A549 (cell line): ENCODE results near the gene ESYT2. TPM values are rescaled to one million over a fixed set of nuclear protein-coding genes. Genes with fewer than 3 reads are reported as not detected.

Source experiments
- ATAC-seq, 2 experiments: fragments of 200-7000 bp in 1 of 2; fragments of >200 bp in 1 of 2; cut with Nextera tagmentation in 1 of 2; cut with Tn5 transposase in 1 of 2; 3 replicates each; pipeline versions ENCODE4 v1.8.0 to v1.9.1; 2018 to 2020; ENCODE audit warnings: mild to moderate bottlenecking in 1 of 2, moderate library complexity in 1 of 2
- CTCF ChIA-PET: fragments of 300-600 bp; sonication (Branson Sonifier 250); formaldehyde crosslinking; extraction: SDS; loops from one replicate; lab custom pipeline; 2021; ENCODE audit warnings: antibody characterized with exemption, inconsistent platforms; lab: Yijun Ruan, JAX
- POLR2A ChIA-PET: fragments of 350-600 bp; formaldehyde crosslinking; extraction: SDS; loops from one replicate; lab custom pipeline; 2021; ENCODE audit warnings: antibody characterized with exemption, inconsistent platforms; lab: Yijun Ruan, JAX
- DNase-seq, 2 experiments: peaks; one replicate each; pipeline versions ENCODE4 v3.0.0 to v3.0.0-alpha.2; 2011 to 2016; ENCODE audit warnings: low read depth in 1 of 2, low spot score in 1 of 2
- FAIRE-seq: peaks from 2 replicates; lab custom pipeline; 2011; peaks lifted over from hg19 to GRCh38; lab: Jason Lieb, UNC
- H3K27ac ChIP-seq, 2 experiments: fragments of >200 bp; sonication (Bioruptor Twin); formaldehyde crosslinking; 3 replicates each; pipeline ENCODE4 v1.5.1; 2016 to 2017
- H3K4me1 ChIP-seq: fragments of >200 bp; sonication (Bioruptor Twin); formaldehyde crosslinking; 3 replicates; pipeline ENCODE4 v1.6.1; 2016
- H3K4me2 ChIP-seq: fragments of >200 bp; sonication (Bioruptor Twin); formaldehyde crosslinking; 3 replicates; pipeline ENCODE4 v1.6.1; 2016
- H3K4me3 ChIP-seq: fragments of >200 bp; sonication (Bioruptor Twin); formaldehyde crosslinking; 3 replicates; pipeline ENCODE4 v1.5.1; 2016
- H3K9me3 ChIP-seq: fragments of >200 bp; sonication (Bioruptor Twin); formaldehyde crosslinking; 3 replicates; pipeline ENCODE4 v1.6.1; 2016
- CBX2 ChIP-seq: fragments of 200-600 bp; sonication (generic); IDR thresholded peaks from 2 replicates; pipeline ENCODE4 v1.6.1; 2016; ENCODE audit warnings: low read depth, mild to moderate bottlenecking, borderline replicate concordance
- CHD2 ChIP-seq: fragments of 150-350 bp; IDR thresholded peaks from 2 replicates; pipeline ENCODE4 v1.6.1; 2014; ENCODE audit warnings: low read length; ENCODE audit not compliant: partially characterized antibody
- HDAC2 ChIP-seq: fragments of 200-600 bp; sonication (generic); IDR thresholded peaks from 2 replicates; pipeline ENCODE4 v1.6.1; 2016
- HOXA7 ChIP-seq: fragments of 250-450 bp; sonication (Bioruptor Pico); IDR thresholded peaks from 2 replicates; pipeline ENCODE4 v1.5.0; 2020; ENCODE audit warnings: mild to moderate bottlenecking, moderate library complexity
- HOXB5 ChIP-seq: fragments of 250-450 bp; sonication (Bioruptor Pico); IDR thresholded peaks from 2 replicates; pipeline ENCODE4 v1.5.0; 2020; ENCODE audit warnings: mild to moderate bottlenecking, moderate library complexity
- KDM1A ChIP-seq: fragments of 200-600 bp; sonication (generic); IDR thresholded peaks from 2 replicates; pipeline ENCODE4 v1.6.1; 2016; ENCODE audit warnings: low read depth, mild to moderate bottlenecking
- KDM5A ChIP-seq: fragments of 200-600 bp; sonication (generic); IDR thresholded peaks from 2 replicates; pipeline ENCODE4 v1.6.1; 2016; ENCODE audit warnings: antibody characterized with exemption, mild to moderate bottlenecking
- NPAS2 ChIP-seq: fragments of 250-450 bp; sonication (Bioruptor Pico); IDR thresholded peaks from 2 replicates; pipeline ENCODE4 v1.8.0; 2022; ENCODE audit warnings: mild to moderate bottlenecking, moderate library complexity, borderline replicate concordance
- PHF8 ChIP-seq: fragments of 200-600 bp; sonication (generic); IDR thresholded peaks from 2 replicates; pipeline ENCODE4 v1.6.1; 2016; ENCODE audit warnings: low read depth, mild to moderate bottlenecking, antibody characterized with exemption, moderate library complexity, borderline replicate concordance
- POLR2A ChIP-seq: IDR thresholded peaks from 2 replicates; pipeline ENCODE4 v1.6.1; 2012; ENCODE audit warnings: mild to moderate bottlenecking, low read length
- RCOR1 ChIP-seq: fragments of 150-350 bp; IDR thresholded peaks from 2 replicates; pipeline ENCODE4 v1.6.1; 2014; ENCODE audit warnings: antibody characterized with exemption, low read length, low read depth
- RFX5 ChIP-seq: fragments of 450-650 bp; IDR thresholded peaks from 2 replicates; pipeline ENCODE4 v1.7.1; 2014; ENCODE audit warnings: antibody characterized with exemption, mild to moderate bottlenecking, moderate library complexity
- TP53 ChIP-seq: fragments of 250-450 bp; sonication (Bioruptor Pico); IDR thresholded peaks from 2 replicates; pipeline ENCODE4 v1.5.0; 2021; ENCODE audit warnings: mild to moderate bottlenecking, moderate library complexity
- WGBS: methylation state at CpG from one replicate; pipeline ENCODE4 v1.1.6; 2017; ENCODE audit errors: missing lambda C conversion rate; 5-methylcytosine and 5-hydroxymethylcytosine counted together
- polyA plus RNA-seq, 4 experiments: library from polyadenylated mRNA; depleted of rRNA in 3 of 4; stranded (reverse); fragments of >200 nt; fragmentation: RNase III in 1 of 4; extraction: RNeasy Plus Mini Kit Qiagen cat#74134 plus additional on column Dnase treatment in 1 of 4; gene quantifications; 2 replicates in 3 of 4; 3 replicates in 1 of 4; pipeline ENCODE4 v1.2.3, GENCODE V29; 2011 to 2017
- TF ChIP-seq, protein P1 (sequence below): fragments of 150-350 bp; IDR thresholded peaks from 2 replicates; pipeline ENCODE4 v1.6.1; 2014; ENCODE audit warnings: low read depth, mild to moderate bottlenecking, low read length
- TF ChIP-seq, protein P2 (sequence below): fragments of >200 bp; sonication (Bioruptor Twin); formaldehyde crosslinking; IDR thresholded peaks from 2 replicates; pipeline ENCODE4 v1.6.1; 2016
- TF ChIP-seq, protein P3 (sequence below): fragments of >200 bp; sonication (Bioruptor Twin); formaldehyde crosslinking; IDR thresholded peaks from 3 replicates; pipeline ENCODE4 v1.5.1; 2016
- TF ChIP-seq, protein P4 (sequence below): fragments of 200-600 bp; sonication (generic); IDR thresholded peaks from 2 replicates; pipeline ENCODE4 v1.6.1; 2016; ENCODE audit warnings: antibody characterized with exemption, mild to moderate bottlenecking, moderate library complexity

Gene ESYT2
- polyA plus RNA-seq, 2 of the 4 experiments (the other 2 are of a cell fraction) = 45.8 to 77.0 TPM

DNA sequence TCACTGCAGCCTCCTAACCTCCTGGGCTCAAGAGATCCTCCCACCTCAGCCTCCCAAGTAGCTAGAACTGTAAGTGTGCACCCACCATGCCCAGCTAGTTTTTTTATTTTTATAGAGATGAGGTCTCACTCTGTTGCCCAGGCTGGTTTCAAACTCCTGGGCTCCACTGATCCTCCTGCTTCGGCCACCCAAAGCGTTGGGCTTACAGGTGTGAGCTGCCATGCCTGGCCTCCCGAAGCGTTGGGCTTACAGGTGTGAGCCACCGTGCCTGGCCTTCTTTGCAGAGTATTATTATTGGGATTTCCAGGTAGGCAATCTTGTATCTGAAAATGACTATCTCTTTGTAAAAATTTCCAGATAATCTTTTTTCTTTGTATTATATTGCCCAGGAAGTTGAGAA is 101.6 kb downstream of the ESYT2 start:
- H3K4me3 ChIP-seq = no peak overlapping the region
- FAIRE-seq (no peak), DNase-seq (no peak), ATAC-seq (no peak)
- POLR2A ChIA-PET = no interaction called here
- no peaks in the 10 kb centered on the region for H3K4me1 ChIP-seq
- WGBS = 97% methylated on average over 5 of the region's 5 CpGs
- CTCF ChIA-PET = no interaction called here
- TF ChIP-seq, protein P1, sequence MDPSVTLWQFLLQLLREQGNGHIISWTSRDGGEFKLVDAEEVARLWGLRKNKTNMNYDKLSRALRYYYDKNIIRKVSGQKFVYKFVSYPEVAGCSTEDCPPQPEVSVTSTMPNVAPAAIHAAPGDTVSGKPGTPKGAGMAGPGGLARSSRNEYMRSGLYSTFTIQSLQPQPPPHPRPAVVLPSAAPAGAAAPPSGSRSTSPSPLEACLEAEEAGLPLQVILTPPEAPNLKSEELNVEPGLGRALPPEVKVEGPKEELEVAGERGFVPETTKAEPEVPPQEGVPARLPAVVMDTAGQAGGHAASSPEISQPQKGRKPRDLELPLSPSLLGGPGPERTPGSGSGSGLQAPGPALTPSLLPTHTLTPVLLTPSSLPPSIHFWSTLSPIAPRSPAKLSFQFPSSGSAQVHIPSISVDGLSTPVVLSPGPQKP = no peak
- TF ChIP-seq PHF8 (no peak), POLR2A (no peak), RCOR1 (no peak), HOXB5 (CRISPR knock-in tag) (no peak), RFX5 (no peak), TP53 (CRISPR knock-in tag) (no peak), CBX2 (no peak)
- TF ChIP-seq, protein P2, sequence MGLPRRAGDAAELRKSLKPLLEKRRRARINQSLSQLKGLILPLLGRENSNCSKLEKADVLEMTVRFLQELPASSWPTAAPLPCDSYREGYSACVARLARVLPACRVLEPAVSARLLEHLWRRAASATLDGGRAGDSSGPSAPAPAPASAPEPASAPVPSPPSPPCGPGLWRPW = no peak
- TF ChIP-seq, protein P3, sequence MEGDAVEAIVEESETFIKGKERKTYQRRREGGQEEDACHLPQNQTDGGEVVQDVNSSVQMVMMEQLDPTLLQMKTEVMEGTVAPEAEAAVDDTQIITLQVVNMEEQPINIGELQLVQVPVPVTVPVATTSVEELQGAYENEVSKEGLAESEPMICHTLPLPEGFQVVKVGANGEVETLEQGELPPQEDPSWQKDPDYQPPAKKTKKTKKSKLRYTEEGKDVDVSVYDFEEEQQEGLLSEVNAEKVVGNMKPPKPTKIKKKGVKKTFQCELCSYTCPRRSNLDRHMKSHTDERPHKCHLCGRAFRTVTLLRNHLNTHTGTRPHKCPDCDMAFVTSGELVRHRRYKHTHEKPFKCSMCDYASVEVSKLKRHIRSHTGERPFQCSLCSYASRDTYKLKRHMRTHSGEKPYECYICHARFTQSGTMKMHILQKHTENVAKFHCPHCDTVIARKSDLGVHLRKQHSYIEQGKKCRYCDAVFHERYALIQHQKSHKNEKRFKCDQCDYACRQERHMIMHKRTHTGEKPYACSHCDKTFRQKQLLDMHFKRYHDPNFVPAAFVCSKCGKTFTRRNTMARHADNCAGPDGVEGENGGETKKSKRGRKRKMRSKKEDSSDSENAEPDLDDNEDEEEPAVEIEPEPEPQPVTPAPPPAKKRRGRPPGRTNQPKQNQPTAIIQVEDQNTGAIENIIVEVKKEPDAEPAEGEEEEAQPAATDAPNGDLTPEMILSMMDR = no peak
- TF ChIP-seq, all 56 proteins: peak for 0
- Histone ChIP-seq H3K9me3 (no peaks in the 10 kb centered on the region), H3K27ac (no peak overlapping the region), H3K4me2 (no peak overlapping the region)

DNA sequence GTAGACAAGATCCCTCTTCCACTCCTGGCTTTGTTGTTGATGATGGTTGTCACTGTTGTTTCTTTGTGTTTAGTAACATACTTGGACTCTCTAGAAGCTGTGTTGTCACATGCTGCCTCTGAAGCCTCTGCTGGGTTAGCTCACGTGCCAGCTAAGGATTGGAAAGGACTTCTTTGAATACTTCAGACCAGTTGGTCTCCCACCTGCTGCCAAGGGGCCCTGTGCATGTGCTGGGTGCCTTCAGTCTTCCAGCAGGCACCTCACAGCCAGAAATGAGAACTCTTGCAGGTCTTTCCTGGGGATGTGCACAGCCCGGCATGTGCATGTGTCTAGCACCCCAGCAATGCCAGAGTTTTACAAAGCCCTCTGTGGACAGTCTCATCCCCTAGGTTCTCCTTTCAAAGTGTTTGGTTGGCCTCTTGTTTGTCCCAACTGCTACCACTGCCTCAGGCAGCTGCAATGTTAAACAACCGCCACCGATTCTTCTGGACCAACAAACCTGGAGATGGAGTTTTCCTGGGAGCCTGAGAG is 103.0 kb downstream of the ESYT2 start:
- Histone ChIP-seq H3K27ac (no peak overlapping the region), H3K4me3 (no peak overlapping the region), H3K4me1 (no peaks in the 10 kb centered on the region), H3K4me2 (no peak overlapping the region), H3K9me3 (no peaks in the 10 kb centered on the region)
- FAIRE-seq = no peak
- ChIA-PET CTCF (interaction anchor here (0.7 to 1.6 kb wide), 4 partner anchors 10 to 251 kb away, joined by 3 to 4 read pairs (median 3); partner anchors contain the start of gene NCAPG2), POLR2A (no interaction called here)
- no peak for DNase-seq
- 83% methylated on average over 4 of the region's 4 CpGs for WGBS
- ATAC-seq = peak in 1 of 2 experiments; percentile 24; a peak in 2 of 6 replicates
- TF ChIP-seq, protein P3 = no peak
- TF ChIP-seq RFX5 (no peak), NPAS2 (CRISPR knock-in tag) (no peak), TP53 (CRISPR knock-in tag) (no peak), HOXA7 (CRISPR knock-in tag) (no peak), CHD2 (no peak), KDM5A (no peak), CBX2 (no peak), HDAC2 (no peak), KDM1A (no peak)
- TF ChIP-seq, protein P4, sequence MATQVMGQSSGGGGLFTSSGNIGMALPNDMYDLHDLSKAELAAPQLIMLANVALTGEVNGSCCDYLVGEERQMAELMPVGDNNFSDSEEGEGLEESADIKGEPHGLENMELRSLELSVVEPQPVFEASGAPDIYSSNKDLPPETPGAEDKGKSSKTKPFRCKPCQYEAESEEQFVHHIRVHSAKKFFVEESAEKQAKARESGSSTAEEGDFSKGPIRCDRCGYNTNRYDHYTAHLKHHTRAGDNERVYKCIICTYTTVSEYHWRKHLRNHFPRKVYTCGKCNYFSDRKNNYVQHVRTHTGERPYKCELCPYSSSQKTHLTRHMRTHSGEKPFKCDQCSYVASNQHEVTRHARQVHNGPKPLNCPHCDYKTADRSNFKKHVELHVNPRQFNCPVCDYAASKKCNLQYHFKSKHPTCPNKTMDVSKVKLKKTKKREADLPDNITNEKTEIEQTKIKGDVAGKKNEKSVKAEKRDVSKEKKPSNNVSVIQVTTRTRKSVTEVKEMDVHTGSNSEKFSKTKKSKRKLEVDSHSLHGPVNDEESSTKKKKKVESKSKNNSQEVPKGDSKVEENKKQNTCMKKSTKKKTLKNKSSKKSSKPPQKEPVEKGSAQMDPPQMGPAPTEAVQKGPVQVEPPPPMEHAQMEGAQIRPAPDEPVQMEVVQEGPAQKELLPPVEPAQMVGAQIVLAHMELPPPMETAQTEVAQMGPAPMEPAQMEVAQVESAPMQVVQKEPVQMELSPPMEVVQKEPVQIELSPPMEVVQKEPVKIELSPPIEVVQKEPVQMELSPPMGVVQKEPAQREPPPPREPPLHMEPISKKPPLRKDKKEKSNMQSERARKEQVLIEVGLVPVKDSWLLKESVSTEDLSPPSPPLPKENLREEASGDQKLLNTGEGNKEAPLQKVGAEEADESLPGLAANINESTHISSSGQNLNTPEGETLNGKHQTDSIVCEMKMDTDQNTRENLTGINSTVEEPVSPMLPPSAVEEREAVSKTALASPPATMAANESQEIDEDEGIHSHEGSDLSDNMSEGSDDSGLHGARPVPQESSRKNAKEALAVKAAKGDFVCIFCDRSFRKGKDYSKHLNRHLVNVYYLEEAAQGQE = no peak
- TF ChIP-seq, protein P1 = no peak
